Measurements from ENCODE around the gene FLG2.

The FLG2 gene

GRCh38 chr1:152359906-152360305 lies at the start of gene FLG2:
TSS of gene FLG2 (minus strand) at chr1:152360006. CDS start at chr1:152358884, 1,122 bp downstream.
- DNase-seq (ENCODE audit: low read depth) = no peak
- H3K27me3 ChIP-seq (replicated peaks; ENCODE audit: control insufficient read depth, insufficient read depth, low read length) = no peaks in the 10 kb centered on the region
- no peak within 1 kb of the TSS for H3K9ac ChIP-seq (ENCODE audit: low read length)
- no peak within 1 kb of the TSS for H3K4me3 ChIP-seq (ENCODE audit: low read length)
- H3K9me3 ChIP-seq (ENCODE audit: control insufficient read depth, low read length) = no peaks in the 10 kb centered on the region
- no peaks in the 10 kb centered on the region for H3K36me3 ChIP-seq (ENCODE audit: control insufficient read depth, insufficient read depth, low read length, severe bottlenecking)
- no peaks in the 10 kb centered on the region for H3K4me1 ChIP-seq (ENCODE audit: control insufficient read depth, insufficient read depth, low read length)

GRCh38 chr1:152408664-152409063 lies 48.9 kb upstream of the FLG2 start:
- Histone ChIP-seq H3K9me3 (ENCODE audit: control insufficient read depth, low read length) (no peaks in the 10 kb centered on the region), H3K9ac (ENCODE audit: low read length) (no peak overlapping the region), H3K36me3 (ENCODE audit: control insufficient read depth, insufficient read depth, low read length, severe bottlenecking) (no peaks in the 10 kb centered on the region), H3K4me3 (ENCODE audit: low read length) (no peak overlapping the region), H3K4me1 (ENCODE audit: control insufficient read depth, insufficient read depth, low read length) (no peaks in the 10 kb centered on the region), H3K27me3 (replicated peaks; ENCODE audit: control insufficient read depth, insufficient read depth, low read length) (peaks cover 15% of the 10 kb centered on the region)
- DNase-seq (ENCODE audit: low read depth) = no peak

- Histone ChIP-seq H3K9me3 (ENCODE audit: control insufficient read depth, low read length) (no peaks in the 10 kb centered on the region), H3K4me1 (ENCODE audit: control insufficient read depth, insufficient read depth, low read length) (no peaks in the 10 kb centered on the region), H3K9ac (ENCODE audit: low read length) (no peak overlapping the region), H3K4me3 (ENCODE audit: low read length) (no peak overlapping the region), H3K27me3 (replicated peaks; ENCODE audit: control insufficient read depth, insufficient read depth, low read length) (peaks cover 14% of the 10 kb centered on the region), H3K36me3 (ENCODE audit: control insufficient read depth, insufficient read depth, low read length, severe bottlenecking) (no peaks in the 10 kb centered on the region)
- no peak for DNase-seq (ENCODE audit: low read depth)
Measured at GRCh38 chr1:152398812-152399698, 39.2 kb upstream of the FLG2 start.

- no peaks in the 10 kb centered on the region for H3K4me1 ChIP-seq (ENCODE audit: control insufficient read depth, insufficient read depth, low read length)
- DNase-seq (ENCODE audit: low read depth) = no peak
- peaks cover 14% of the 10 kb centered on the region for H3K27me3 ChIP-seq (replicated peaks; ENCODE audit: control insufficient read depth, insufficient read depth, low read length)
- no peak overlapping the region for H3K9ac ChIP-seq (ENCODE audit: low read length)
- no peaks in the 10 kb centered on the region for H3K36me3 ChIP-seq (ENCODE audit: control insufficient read depth, insufficient read depth, low read length, severe bottlenecking)
- no peak overlapping the region for H3K4me3 ChIP-seq (ENCODE audit: low read length)
- H3K9me3 ChIP-seq (ENCODE audit: control insufficient read depth, low read length) = no peaks in the 10 kb centered on the region
Measured at GRCh38 chr1:152397474-152397873, 37.7 kb upstream of the FLG2 start.

- no peak overlapping the region for H3K4me3 ChIP-seq (ENCODE audit: low read length)
- H3K9ac ChIP-seq (ENCODE audit: low read length) = no peak overlapping the region
- no peaks in the 10 kb centered on the region for H3K36me3 ChIP-seq (ENCODE audit: control insufficient read depth, insufficient read depth, low read length, severe bottlenecking)
- DNase-seq (ENCODE audit: low read depth) = no peak
- no peaks in the 10 kb centered on the region for H3K9me3 ChIP-seq (ENCODE audit: control insufficient read depth, low read length)
- H3K27me3 ChIP-seq (replicated peaks; ENCODE audit: control insufficient read depth, insufficient read depth, low read length) = peaks cover 15% of the 10 kb centered on the region
- H3K4me1 ChIP-seq (ENCODE audit: control insufficient read depth, insufficient read depth, low read length) = no peaks in the 10 kb centered on the region
Measured at GRCh38 chr1:152394151-152394550, 34.3 kb upstream of the FLG2 start.

GRCh38 chr1:152392909-152393308 lies 33.1 kb upstream of the FLG2 start:
- Histone ChIP-seq H3K9ac (ENCODE audit: low read length) (no peak overlapping the region), H3K4me1 (ENCODE audit: control insufficient read depth, insufficient read depth, low read length) (no peaks in the 10 kb centered on the region), H3K9me3 (ENCODE audit: control insufficient read depth, low read length) (no peaks in the 10 kb centered on the region), H3K36me3 (ENCODE audit: control insufficient read depth, insufficient read depth, low read length, severe bottlenecking) (no peaks in the 10 kb centered on the region), H3K27me3 (replicated peaks; ENCODE audit: control insufficient read depth, insufficient read depth, low read length) (peaks cover 19% of the 10 kb centered on the region), H3K4me3 (ENCODE audit: low read length) (no peak overlapping the region)
- DNase-seq (ENCODE audit: low read depth) = no peak

GRCh38 chr1:152388889-152389288 lies 29.1 kb upstream of the FLG2 start:
- Histone ChIP-seq H3K9ac (ENCODE audit: low read length) (no peak overlapping the region), H3K4me1 (ENCODE audit: control insufficient read depth, insufficient read depth, low read length) (no peaks in the 10 kb centered on the region), H3K9me3 (ENCODE audit: control insufficient read depth, low read length) (no peaks in the 10 kb centered on the region), H3K27me3 (replicated peaks; ENCODE audit: control insufficient read depth, insufficient read depth, low read length) (peaks cover 8% of the 10 kb centered on the region), H3K36me3 (ENCODE audit: control insufficient read depth, insufficient read depth, low read length, severe bottlenecking) (no peaks in the 10 kb centered on the region), H3K4me3 (ENCODE audit: low read length) (no peak overlapping the region)
- DNase-seq (ENCODE audit: low read depth) = no peak

- no peak for DNase-seq (ENCODE audit: low read depth)
- H3K9me3 ChIP-seq (ENCODE audit: control insufficient read depth, low read length) = no peaks in the 10 kb centered on the region
- H3K4me1 ChIP-seq (ENCODE audit: control insufficient read depth, insufficient read depth, low read length) = no peaks in the 10 kb centered on the region
- H3K36me3 ChIP-seq (ENCODE audit: control insufficient read depth, insufficient read depth, low read length, severe bottlenecking) = no peaks in the 10 kb centered on the region
- no peak overlapping the region for H3K9ac ChIP-seq (ENCODE audit: low read length)
- no peak overlapping the region for H3K4me3 ChIP-seq (ENCODE audit: low read length)
- H3K27me3 ChIP-seq (replicated peaks; ENCODE audit: control insufficient read depth, insufficient read depth, low read length) = peaks cover 8% of the 10 kb centered on the region
Measured at GRCh38 chr1:152386940-152387339, 27.1 kb upstream of the FLG2 start.

GRCh38 chr1:152380932-152381331 lies 21.1 kb upstream of the FLG2 start:
- Histone ChIP-seq H3K9me3 (ENCODE audit: control insufficient read depth, low read length) (no peaks in the 10 kb centered on the region), H3K4me3 (ENCODE audit: low read length) (no peak overlapping the region), H3K9ac (ENCODE audit: low read length) (no peak overlapping the region), H3K27me3 (replicated peaks; ENCODE audit: control insufficient read depth, insufficient read depth, low read length) (no peaks in the 10 kb centered on the region), H3K36me3 (ENCODE audit: control insufficient read depth, insufficient read depth, low read length, severe bottlenecking) (no peaks in the 10 kb centered on the region), H3K4me1 (ENCODE audit: control insufficient read depth, insufficient read depth, low read length) (no peaks in the 10 kb centered on the region)
- DNase-seq (ENCODE audit: low read depth) = no peak

GRCh38 chr1:152374451-152374850 lies 14.6 kb upstream of the FLG2 start:
- Histone ChIP-seq H3K4me3 (ENCODE audit: low read length) (no peak overlapping the region), H3K9ac (ENCODE audit: low read length) (no peak overlapping the region), H3K27me3 (replicated peaks; ENCODE audit: control insufficient read depth, insufficient read depth, low read length) (no peaks in the 10 kb centered on the region), H3K4me1 (ENCODE audit: control insufficient read depth, insufficient read depth, low read length) (no peaks in the 10 kb centered on the region), H3K9me3 (ENCODE audit: control insufficient read depth, low read length) (peaks cover 7% of the 10 kb centered on the region), H3K36me3 (ENCODE audit: control insufficient read depth, insufficient read depth, low read length, severe bottlenecking) (no peaks in the 10 kb centered on the region)
- no peak for DNase-seq (ENCODE audit: low read depth)

- no peaks in the 10 kb centered on the region for H3K27me3 ChIP-seq (replicated peaks; ENCODE audit: control insufficient read depth, insufficient read depth, low read length)
- no peak overlapping the region for H3K4me3 ChIP-seq (ENCODE audit: low read length)
- no peaks in the 10 kb centered on the region for H3K36me3 ChIP-seq (ENCODE audit: control insufficient read depth, insufficient read depth, low read length, severe bottlenecking)
- no peak for DNase-seq (ENCODE audit: low read depth)
- no peaks in the 10 kb centered on the region for H3K4me1 ChIP-seq (ENCODE audit: control insufficient read depth, insufficient read depth, low read length)
- H3K9ac ChIP-seq (ENCODE audit: low read length) = no peak overlapping the region
- H3K9me3 ChIP-seq (ENCODE audit: control insufficient read depth, low read length) = peaks cover 13% of the 10 kb centered on the region
Measured at GRCh38 chr1:152372672-152373071, 12.9 kb upstream of the FLG2 start.

- no peaks in the 10 kb centered on the region for H3K36me3 ChIP-seq (ENCODE audit: control insufficient read depth, insufficient read depth, low read length, severe bottlenecking)
- DNase-seq (ENCODE audit: low read depth) = no peak
- H3K9ac ChIP-seq (ENCODE audit: low read length) = no peak overlapping the region
- H3K9me3 ChIP-seq (ENCODE audit: control insufficient read depth, low read length) = peaks cover 13% of the 10 kb centered on the region
- H3K4me3 ChIP-seq (ENCODE audit: low read length) = no peak overlapping the region
- no peaks in the 10 kb centered on the region for H3K27me3 ChIP-seq (replicated peaks; ENCODE audit: control insufficient read depth, insufficient read depth, low read length)
- H3K4me1 ChIP-seq (ENCODE audit: control insufficient read depth, insufficient read depth, low read length) = no peaks in the 10 kb centered on the region
Measured at GRCh38 chr1:152367436-152367835, 7.6 kb upstream of the FLG2 start.
